ENCODE results near the gene SMIM35.

DNA sequence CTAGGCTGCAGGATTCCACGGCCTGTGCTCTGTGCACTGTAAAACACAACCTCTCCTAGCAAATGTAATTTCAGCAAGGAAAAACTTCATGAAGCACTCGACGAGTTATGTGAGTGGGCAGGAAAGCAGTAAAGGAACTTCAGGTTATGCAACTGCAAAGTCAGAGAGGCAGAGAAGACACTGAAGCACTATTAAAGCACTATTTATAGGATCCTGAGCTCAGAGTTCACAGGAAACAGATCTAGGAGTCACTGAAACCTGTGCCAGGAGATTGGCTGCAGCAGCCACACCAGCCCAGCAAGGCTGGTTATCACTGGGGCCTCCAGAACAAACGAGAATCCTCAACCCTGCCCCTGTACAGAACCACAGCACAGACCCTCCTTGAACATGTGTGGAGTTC, 2.5 kb downstream of the SMIM35 start:
- TF ChIP-seq CTCF (IDR thresholded peaks at IDR 0.05), result no peak
- TF ChIP-seq POLR2A (IDR thresholded peaks at IDR 0.05), result no peak
